ENCODE measurements around the gene SH3PXD2B. TPM values are rescaled to one million over a fixed set of nuclear protein-coding genes. Genes with fewer than 3 reads are reported as not detected.
A peak's percentile ranks its signal among the peaks of the same experiment; 100 is the strongest.

SH3PXD2B gene
- total and polyA plus RNA-seq, 10 donors = 2.0 to 31.8 (median 9.9) TPM

DNA sequence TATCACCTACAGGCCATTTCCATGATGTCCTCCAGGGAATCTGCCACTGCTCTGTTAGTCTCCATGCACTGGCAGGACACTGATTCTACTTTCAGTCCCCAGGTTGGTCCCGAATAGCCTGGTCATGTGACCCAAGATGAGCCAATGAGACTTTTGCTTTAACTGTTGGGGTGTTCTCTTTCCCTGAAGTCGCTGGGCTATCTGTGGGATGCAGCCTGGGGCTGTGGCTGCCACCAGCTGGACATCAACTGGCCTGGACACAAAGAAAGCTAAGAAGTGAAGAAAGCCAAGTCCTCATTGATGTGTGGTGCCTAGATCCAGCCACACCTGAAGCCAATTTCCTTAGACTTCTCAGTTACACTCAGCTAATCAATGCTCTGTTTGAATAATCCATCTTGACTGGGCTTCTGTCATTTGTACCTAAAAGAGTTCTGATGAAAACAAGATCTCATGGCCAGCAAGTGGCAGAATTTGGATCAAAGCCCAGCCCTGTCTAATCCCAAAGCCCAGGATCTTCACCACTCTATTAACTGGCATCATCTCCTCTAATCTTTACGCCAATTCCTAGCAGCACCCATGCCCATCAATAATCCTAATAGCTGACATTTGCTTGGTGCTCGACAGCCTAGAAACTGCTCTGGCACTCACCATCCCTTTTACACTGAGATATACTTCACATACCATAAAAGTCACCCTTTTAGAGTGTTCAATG, 37.0 kb downstream of the SH3PXD2B start:
- Histone ChIP-seq H3K27me3 (replicated peaks in 1 of 7) (no peaks in the 10 kb centered on the region), H3K36me3 (no peaks in the 10 kb centered on the region), H3K9me3 (no peaks in the 10 kb centered on the region), H3K4me3 (no peak overlapping the region), H3K27ac (peak overlapping the region in 5 of 8 donors; percentile 34 to 81 (median 61)), H3K4me1 (peaks cover 0 to 71% (median 32%) of the 10 kb centered on the region in 6 donors)
- 80 to 92% (median 84%) methylated on average over 4 of the region's 4 CpGs for WGBS, 5 donors
- DNase-seq = no peak
- TF ChIP-seq POLR2A (IDR thresholded peaks at IDR 0.05) (no peak), POLR2AphosphoS5 (IDR thresholded peaks at IDR 0.05) (no peak)
- intact Hi-C loops (cut with DNase I; ENCODE audit: low total_unique reads) = no loop called here

GRCh38 chr5:172415362-172416275, 38.7 kb downstream of the SH3PXD2B start:
- Histone ChIP-seq H3K36me3 (no peaks in the 10 kb centered on the region), H3K9me3 (no peaks in the 10 kb centered on the region), H3K27ac (peak overlapping the region in 1 of 8 donors; percentile 21), H3K27me3 (replicated peaks in 1 of 7) (no peaks in the 10 kb centered on the region), H3K4me1 (peaks cover 0 to 82% (median 38%) of the 10 kb centered on the region in 6 donors), H3K4me3 (no peak overlapping the region)
- intact Hi-C loops (cut with DNase I; ENCODE audit: low total_unique reads) = no loop called here
- 90 to 97% (median 93%) methylated on average over 13 of the region's 13 CpGs for WGBS, 5 donors
- DNase-seq = no peak
- no peak for TF ChIP-seq CTCF (IDR thresholded peaks at IDR 0.05 in 8 of 11, conservative IDR thresholded peaks at IDR 0.05 in 3 of 11)
- no peak for TF ChIP-seq POLR2AphosphoS5 (IDR thresholded peaks at IDR 0.05)
- TF ChIP-seq POLR2A (IDR thresholded peaks at IDR 0.05) = no peak

DNA sequence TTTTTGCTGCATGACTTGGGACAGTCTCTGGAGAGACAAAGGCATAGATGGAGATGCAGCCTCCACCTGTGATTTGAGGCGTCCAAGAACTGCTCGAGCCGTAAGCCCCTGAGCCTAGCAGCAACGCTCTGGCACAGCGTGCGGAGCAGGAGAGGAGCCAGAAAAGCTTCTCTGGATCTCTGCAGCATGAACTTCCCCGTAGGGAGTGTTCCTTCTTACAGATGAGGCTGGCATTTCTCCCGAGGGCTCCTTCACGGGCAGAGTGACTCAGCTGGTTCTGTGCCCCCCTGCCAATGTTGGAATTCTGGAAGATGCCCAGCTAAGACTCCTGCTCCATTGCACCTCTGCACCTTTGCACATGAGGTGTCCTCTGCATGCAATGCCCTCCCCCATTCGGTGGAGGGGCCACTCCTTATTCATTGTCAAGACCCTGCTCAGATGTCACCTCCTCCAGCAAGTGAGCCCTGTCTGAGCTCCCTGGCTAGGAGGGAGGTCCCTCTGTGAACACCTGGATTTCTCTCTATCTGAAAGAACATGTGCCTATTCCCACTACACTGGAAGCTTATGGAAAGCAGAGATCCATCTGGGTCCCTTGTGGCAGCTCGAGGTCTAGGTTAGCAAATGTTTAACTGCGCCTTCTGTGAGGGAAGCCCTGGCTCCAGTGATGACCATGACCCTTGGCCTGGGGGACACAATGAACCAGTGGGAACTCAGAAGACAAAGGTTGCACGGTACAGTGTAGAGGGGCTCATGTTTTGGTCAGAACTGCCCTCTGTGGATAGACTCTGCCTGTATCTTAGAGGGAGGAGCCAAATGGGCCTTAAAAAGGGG, 39.6 kb downstream of the SH3PXD2B start:
- DNase-seq = no peak
- no peak overlapping the region for H3K4me3 ChIP-seq
- intact Hi-C loops (cut with DNase I; ENCODE audit: low total_unique reads) = no loop called here
- no peaks in the 10 kb centered on the region for H3K9me3 ChIP-seq
- TF ChIP-seq POLR2AphosphoS5 (IDR thresholded peaks at IDR 0.05) = no peak
- TF ChIP-seq CTCF (IDR thresholded peaks at IDR 0.05 in 8 of 11, conservative IDR thresholded peaks at IDR 0.05 in 3 of 11) = no peak
- no peak for TF ChIP-seq POLR2A (IDR thresholded peaks at IDR 0.05)
- H3K4me1 ChIP-seq = peaks cover 0 to 80% (median 34%) of the 10 kb centered on the region in 6 donors
- no peaks in the 10 kb centered on the region for H3K27me3 ChIP-seq (replicated peaks in 1 of 7)
- WGBS, 5 donors = 75 to 86% (median 76%) methylated on average over 13 of the region's 13 CpGs
- H3K27ac ChIP-seq = peak overlapping the region in 1 of 8 donors; percentile 21
- H3K36me3 ChIP-seq = no peaks in the 10 kb centered on the region

DNA sequence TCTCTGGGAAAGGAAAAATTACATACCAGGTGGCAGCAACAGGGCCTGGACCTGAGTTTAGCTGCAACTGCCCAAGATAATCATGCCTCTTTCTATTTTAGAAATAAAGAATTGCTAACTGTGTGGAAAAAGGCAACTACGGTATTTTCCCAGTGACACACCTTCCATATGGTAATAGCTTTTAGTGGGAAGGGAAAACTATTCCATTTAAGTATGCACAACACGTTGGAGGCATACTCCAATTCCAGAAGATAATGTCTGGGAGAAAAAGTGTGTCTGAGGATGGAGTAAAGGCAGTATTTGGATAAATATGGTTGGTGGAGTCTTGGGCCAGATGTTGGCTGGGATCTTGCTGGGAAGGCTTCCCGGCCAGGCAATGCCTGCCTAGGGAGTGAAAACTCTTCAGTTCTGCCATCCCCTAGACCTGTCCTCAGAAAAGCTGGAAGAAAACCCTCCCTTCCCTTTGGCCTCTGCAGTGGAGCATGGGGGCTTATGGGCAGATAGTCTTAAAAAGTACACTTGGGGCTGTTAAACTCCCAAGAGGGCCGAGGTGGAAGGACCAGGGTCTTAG, 40.6 kb downstream of the SH3PXD2B start:
- no peak for TF ChIP-seq POLR2AphosphoS5 (IDR thresholded peaks at IDR 0.05)
- TF ChIP-seq POLR2A (IDR thresholded peaks at IDR 0.05) = no peak
- TF ChIP-seq CTCF (IDR thresholded peaks at IDR 0.05 in 8 of 11, conservative IDR thresholded peaks at IDR 0.05 in 3 of 11) = no peak
- H3K4me3 ChIP-seq = no peak overlapping the region
- no peaks in the 10 kb centered on the region for H3K36me3 ChIP-seq
- peak overlapping the region in 4 of 8 donors; percentile 44 to 81 (median 80) for H3K27ac ChIP-seq
- H3K4me1 ChIP-seq = peaks cover 0 to 72% (median 23%) of the 10 kb centered on the region in 6 donors
- intact Hi-C loops (cut with DNase I; ENCODE audit: low total_unique reads) = no loop called here
- H3K27me3 ChIP-seq (replicated peaks in 1 of 7) = no peaks in the 10 kb centered on the region
- peak; percentile 29 for DNase-seq
- 74 to 90% (median 81%) methylated on average over 4 of the region's 4 CpGs for WGBS, 5 donors
- H3K9me3 ChIP-seq = no peaks in the 10 kb centered on the region
